WTC11 (cell line): ENCODE measurements around the gene MTUS2.

Experiments used
- CTCF ChIP-seq: fragments of 200-600 bp; IDR thresholded peaks from 2 replicates; pipeline ENCODE4 v1.8.0; 2022; ENCODE audit warnings: antibody characterized with exemption
- ESRRA ChIP-seq: sonication (generic); formaldehyde crosslinking; IDR thresholded peaks from 2 replicates; pipeline ENCODE4 v1.8.1; 2022; ENCODE audit warnings: mild to moderate bottlenecking, missing genetic modification reagents, borderline replicate concordance
- JUN ChIP-seq: sonication (generic); formaldehyde crosslinking; IDR thresholded peaks from 2 replicates; pipeline ENCODE4 v1.8.0; 2023; ENCODE audit warnings: mild to moderate bottlenecking, missing genetic modification reagents
- NR3C1 ChIP-seq: sonication (generic); formaldehyde crosslinking; conservative IDR thresholded peaks from 2 replicates; pipeline ENCODE4 v1.8.1; 2023; ENCODE audit warnings: low read depth, mild to moderate bottlenecking, missing genetic modification reagents
- TF ChIP-seq, protein P1 (sequence below): sonication (generic); formaldehyde crosslinking; IDR thresholded peaks from 2 replicates; pipeline ENCODE4 v1.8.0; 2023; ENCODE audit warnings: missing genetic modification reagents
- TF ChIP-seq, protein P2 (sequence below): sonication (generic); formaldehyde crosslinking; IDR thresholded peaks from 2 replicates; pipeline ENCODE4 v1.8.0; 2022; ENCODE audit warnings: mild to moderate bottlenecking, missing genetic modification reagents
- TF ChIP-seq, protein P3 (sequence below): sonication (generic); formaldehyde crosslinking; IDR thresholded peaks from 2 replicates; pipeline ENCODE4 v1.8.0; 2022; ENCODE audit warnings: missing genetic modification reagents
- TF ChIP-seq, protein P4 (sequence below): sonication (generic); formaldehyde crosslinking; IDR thresholded peaks from 2 replicates; pipeline ENCODE4 v1.8.0; 2022; ENCODE audit warnings: mild to moderate bottlenecking, missing genetic modification reagents

- TF ChIP-seq ESRRA (CRISPR knock-in tag): no peak
- no peak for TF ChIP-seq CTCF
- TF ChIP-seq NR3C1 (CRISPR knock-in tag): no peak
- TF ChIP-seq, protein P1, sequence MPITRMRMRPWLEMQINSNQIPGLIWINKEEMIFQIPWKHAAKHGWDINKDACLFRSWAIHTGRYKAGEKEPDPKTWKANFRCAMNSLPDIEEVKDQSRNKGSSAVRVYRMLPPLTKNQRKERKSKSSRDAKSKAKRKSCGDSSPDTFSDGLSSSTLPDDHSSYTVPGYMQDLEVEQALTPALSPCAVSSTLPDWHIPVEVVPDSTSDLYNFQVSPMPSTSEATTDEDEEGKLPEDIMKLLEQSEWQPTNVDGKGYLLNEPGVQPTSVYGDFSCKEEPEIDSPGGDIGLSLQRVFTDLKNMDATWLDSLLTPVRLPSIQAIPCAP (CRISPR knock-in tag): no peak
- no peak for TF ChIP-seq JUN (CRISPR knock-in tag)
- TF ChIP-seq, protein P2, sequence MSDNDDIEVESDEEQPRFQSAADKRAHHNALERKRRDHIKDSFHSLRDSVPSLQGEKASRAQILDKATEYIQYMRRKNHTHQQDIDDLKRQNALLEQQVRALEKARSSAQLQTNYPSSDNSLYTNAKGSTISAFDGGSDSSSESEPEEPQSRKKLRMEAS (CRISPR knock-in tag): no peak
- TF ChIP-seq, protein P3, sequence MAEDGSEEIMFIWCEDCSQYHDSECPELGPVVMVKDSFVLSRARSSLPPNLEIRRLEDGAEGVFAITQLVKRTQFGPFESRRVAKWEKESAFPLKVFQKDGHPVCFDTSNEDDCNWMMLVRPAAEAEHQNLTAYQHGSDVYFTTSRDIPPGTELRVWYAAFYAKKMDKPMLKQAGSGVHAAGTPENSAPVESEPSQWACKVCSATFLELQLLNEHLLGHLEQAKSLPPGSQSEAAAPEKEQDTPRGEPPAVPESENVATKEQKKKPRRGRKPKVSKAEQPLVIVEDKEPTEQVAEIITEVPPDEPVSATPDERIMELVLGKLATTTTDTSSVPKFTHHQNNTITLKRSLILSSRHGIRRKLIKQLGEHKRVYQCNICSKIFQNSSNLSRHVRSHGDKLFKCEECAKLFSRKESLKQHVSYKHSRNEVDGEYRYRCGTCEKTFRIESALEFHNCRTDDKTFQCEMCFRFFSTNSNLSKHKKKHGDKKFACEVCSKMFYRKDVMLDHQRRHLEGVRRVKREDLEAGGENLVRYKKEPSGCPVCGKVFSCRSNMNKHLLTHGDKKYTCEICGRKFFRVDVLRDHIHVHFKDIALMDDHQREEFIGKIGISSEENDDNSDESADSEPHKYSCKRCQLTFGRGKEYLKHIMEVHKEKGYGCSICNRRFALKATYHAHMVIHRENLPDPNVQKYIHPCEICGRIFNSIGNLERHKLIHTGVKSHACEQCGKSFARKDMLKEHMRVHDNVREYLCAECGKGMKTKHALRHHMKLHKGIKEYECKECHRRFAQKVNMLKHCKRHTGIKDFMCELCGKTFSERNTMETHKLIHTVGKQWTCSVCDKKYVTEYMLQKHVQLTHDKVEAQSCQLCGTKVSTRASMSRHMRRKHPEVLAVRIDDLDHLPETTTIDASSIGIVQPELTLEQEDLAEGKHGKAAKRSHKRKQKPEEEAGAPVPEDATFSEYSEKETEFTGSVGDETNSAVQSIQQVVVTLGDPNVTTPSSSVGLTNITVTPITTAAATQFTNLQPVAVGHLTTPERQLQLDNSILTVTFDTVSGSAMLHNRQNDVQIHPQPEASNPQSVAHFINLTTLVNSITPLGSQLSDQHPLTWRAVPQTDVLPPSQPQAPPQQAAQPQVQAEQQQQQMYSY (CRISPR knock-in tag): no peak
- TF ChIP-seq, protein P4, sequence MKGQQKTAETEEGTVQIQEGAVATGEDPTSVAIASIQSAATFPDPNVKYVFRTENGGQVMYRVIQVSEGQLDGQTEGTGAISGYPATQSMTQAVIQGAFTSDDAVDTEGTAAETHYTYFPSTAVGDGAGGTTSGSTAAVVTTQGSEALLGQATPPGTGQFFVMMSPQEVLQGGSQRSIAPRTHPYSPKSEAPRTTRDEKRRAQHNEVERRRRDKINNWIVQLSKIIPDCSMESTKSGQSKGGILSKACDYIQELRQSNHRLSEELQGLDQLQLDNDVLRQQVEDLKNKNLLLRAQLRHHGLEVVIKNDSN (CRISPR knock-in tag): no peak
These were observed 31.3 kb downstream of the MTUS2 start for GRCh38 chr13:28851422-28851821.
